Measurements from ENCODE around the gene ABI2. TPM values are rescaled to one million over a fixed set of nuclear protein-coding genes. Genes with fewer than 3 reads are reported as not detected.

Gene ABI2
- total and polyA plus RNA-seq, 4 experiments from 2014 or later: 19.7 to 39.1 (median 26.3) TPM

DNA sequence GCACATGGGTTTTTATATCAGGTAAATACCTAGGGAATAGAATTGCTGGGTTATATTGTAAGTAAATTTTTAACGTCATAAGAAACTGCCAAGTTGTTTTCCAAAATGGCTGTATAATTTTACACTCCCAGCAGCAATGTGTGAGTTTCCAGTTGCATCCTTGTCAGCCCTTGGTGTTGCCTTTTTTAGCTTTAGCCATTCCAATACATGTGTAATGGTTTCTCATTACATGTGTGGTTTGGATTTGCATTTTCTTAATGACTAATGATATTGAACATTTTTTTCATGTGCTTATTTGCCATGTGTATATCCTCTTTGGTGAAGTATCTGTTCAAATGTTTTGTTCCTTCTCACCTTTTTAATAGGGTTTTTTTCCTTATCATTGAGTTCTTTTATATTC lies 70.8 kb downstream of the ABI2 start:
- no peak overlapping the region for H3K4me3 ChIP-seq (ENCODE audit: low read length in 2 of 2)
- H3K4me1 ChIP-seq (ENCODE audit: insufficient read depth, low read length): no peaks in the 10 kb centered on the region
- intact Hi-C loops (cut with micrococcal nuclease): no loop called here
- H3K27ac Mint-ChIP-seq: no peak overlapping the region
- H3K4me3 Mint-ChIP-seq: no peak overlapping the region
- H3K36me3 ChIP-seq (ENCODE audit: insufficient read depth, low read length): peaks cover 7% of the 10 kb centered on the region
- peaks cover 0 to 3% (median 0%) of the 10 kb centered on the region in 4 donors for H3K4me1 Mint-ChIP-seq
- POLR2A ChIA-PET (ENCODE audit: partially characterized antibody): no interaction called here
- no peaks in the 10 kb centered on the region for H3K27me3 ChIP-seq (ENCODE audit: insufficient read depth, low read length)
- H3K36me3 Mint-ChIP-seq: peaks cover 37 to 50% of the 10 kb centered on the region in 2 donors
- no peak overlapping the region for H3K27ac ChIP-seq (ENCODE audit: low read depth, low read length)
- no peaks in the 10 kb centered on the region for H3K9me3 ChIP-seq (ENCODE audit: control insufficient read depth in 1 of 2, low read length in 2 of 2)
- CTCF ChIA-PET (ENCODE audit: partially characterized antibody): no interaction called here
- peaks cover 0 to 2% (median 0%) of the 10 kb centered on the region in 8 donors for H3K9me3 Mint-ChIP-seq
- no peaks in the 10 kb centered on the region for H3K27me3 Mint-ChIP-seq
- DNase-seq: no peak

- POLR2A ChIA-PET (ENCODE audit: partially characterized antibody): no interaction called here
- H3K27me3 ChIP-seq (ENCODE audit: insufficient read depth, low read length): no peaks in the 10 kb centered on the region
- no peak overlapping the region for H3K27ac ChIP-seq (ENCODE audit: low read depth, low read length)
- CTCF ChIA-PET (ENCODE audit: partially characterized antibody): no interaction called here
- H3K4me1 ChIP-seq (ENCODE audit: insufficient read depth, low read length): no peaks in the 10 kb centered on the region
- H3K36me3 Mint-ChIP-seq: peaks cover 41 to 53% of the 10 kb centered on the region in 2 donors
- H3K9me3 Mint-ChIP-seq: peaks cover 0 to 2% (median 0%) of the 10 kb centered on the region in 8 donors
- no peaks in the 10 kb centered on the region for H3K27me3 Mint-ChIP-seq
- no peak for DNase-seq
- no peaks in the 10 kb centered on the region for H3K9me3 ChIP-seq (ENCODE audit: control insufficient read depth in 1 of 2, low read length in 2 of 2)
- H3K27ac Mint-ChIP-seq: peak overlapping the region in 2 of 7 donors; percentile 42 to 80
- peaks cover 0 to 3% (median 0%) of the 10 kb centered on the region in 4 donors for H3K4me1 Mint-ChIP-seq
- intact Hi-C loops (cut with micrococcal nuclease): no loop called here
- peaks cover 4% of the 10 kb centered on the region for H3K36me3 ChIP-seq (ENCODE audit: insufficient read depth, low read length)
- no peak overlapping the region for H3K4me3 ChIP-seq (ENCODE audit: low read length in 2 of 2)
- H3K4me3 Mint-ChIP-seq: peak overlapping the region in 1 of 8 donors; percentile 63
Measured at GRCh38 chr2:203400805-203401585, 72.8 kb downstream of the ABI2 start.

DNA sequence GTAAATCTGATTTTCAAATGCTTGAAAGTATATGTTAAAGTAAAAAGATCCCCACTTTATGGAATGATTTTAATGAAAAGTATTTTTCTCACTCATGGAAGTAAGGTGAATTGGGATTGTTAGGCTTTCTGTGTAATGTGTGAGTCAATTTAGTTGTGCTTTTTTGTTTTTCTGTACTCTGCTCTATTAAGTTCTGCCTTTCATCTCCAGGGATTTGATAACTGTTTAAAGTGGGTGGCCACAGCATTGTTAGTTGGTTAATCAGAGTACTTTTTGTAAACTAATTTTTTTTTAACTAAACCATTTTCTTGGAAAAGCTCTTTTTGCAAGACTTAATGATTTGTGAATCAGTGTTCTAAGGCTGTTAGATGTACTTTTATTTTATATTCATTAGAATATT lies 76.8 kb downstream of the ABI2 start:
- H3K27me3 ChIP-seq (ENCODE audit: insufficient read depth, low read length): no peaks in the 10 kb centered on the region
- CTCF ChIA-PET (ENCODE audit: partially characterized antibody): no interaction called here
- Mint-ChIP-seq H3K36me3 (peaks cover 58 to 59% of the 10 kb centered on the region in 2 donors), H3K4me1 (no peaks in the 10 kb centered on the region), H3K27ac (peak overlapping the region in 1 of 7 donors; percentile 32), H3K4me3 (no peak overlapping the region), H3K9me3 (no peaks in the 10 kb centered on the region), H3K27me3 (no peaks in the 10 kb centered on the region)
- no peaks in the 10 kb centered on the region for H3K36me3 ChIP-seq (ENCODE audit: insufficient read depth, low read length)
- no peak overlapping the region for H3K27ac ChIP-seq (ENCODE audit: low read depth, low read length)
- POLR2A ChIA-PET (ENCODE audit: partially characterized antibody): no interaction called here
- H3K4me3 ChIP-seq (ENCODE audit: low read length in 2 of 2): no peak overlapping the region
- no peaks in the 10 kb centered on the region for H3K9me3 ChIP-seq (ENCODE audit: control insufficient read depth in 1 of 2, low read length in 2 of 2)
- no peaks in the 10 kb centered on the region for H3K4me1 ChIP-seq (ENCODE audit: insufficient read depth, low read length)
- intact Hi-C loops (cut with micrococcal nuclease): no loop called here
- no peak for DNase-seq

- Mint-ChIP-seq H3K36me3 (peaks cover 67 to 71% of the 10 kb centered on the region in 2 donors), H3K4me3 (no peak overlapping the region), H3K4me1 (no peaks in the 10 kb centered on the region), H3K27me3 (no peaks in the 10 kb centered on the region), H3K27ac (no peak overlapping the region), H3K9me3 (no peaks in the 10 kb centered on the region)
- no peak for DNase-seq
- H3K36me3 ChIP-seq (ENCODE audit: insufficient read depth, low read length): no peaks in the 10 kb centered on the region
- POLR2A ChIA-PET (ENCODE audit: partially characterized antibody): no interaction called here
- no peaks in the 10 kb centered on the region for H3K9me3 ChIP-seq (ENCODE audit: control insufficient read depth in 1 of 2, low read length in 2 of 2)
- no peak overlapping the region for H3K4me3 ChIP-seq (ENCODE audit: low read length in 2 of 2)
- no peaks in the 10 kb centered on the region for H3K4me1 ChIP-seq (ENCODE audit: insufficient read depth, low read length)
- no peaks in the 10 kb centered on the region for H3K27me3 ChIP-seq (ENCODE audit: insufficient read depth, low read length)
- intact Hi-C loops (cut with micrococcal nuclease): no loop called here
- H3K27ac ChIP-seq (ENCODE audit: low read depth, low read length): no peak overlapping the region
- CTCF ChIA-PET (ENCODE audit: partially characterized antibody): no interaction called here
Measured at GRCh38 chr2:203407496-203407895, 79.3 kb downstream of the ABI2 start.

DNA sequence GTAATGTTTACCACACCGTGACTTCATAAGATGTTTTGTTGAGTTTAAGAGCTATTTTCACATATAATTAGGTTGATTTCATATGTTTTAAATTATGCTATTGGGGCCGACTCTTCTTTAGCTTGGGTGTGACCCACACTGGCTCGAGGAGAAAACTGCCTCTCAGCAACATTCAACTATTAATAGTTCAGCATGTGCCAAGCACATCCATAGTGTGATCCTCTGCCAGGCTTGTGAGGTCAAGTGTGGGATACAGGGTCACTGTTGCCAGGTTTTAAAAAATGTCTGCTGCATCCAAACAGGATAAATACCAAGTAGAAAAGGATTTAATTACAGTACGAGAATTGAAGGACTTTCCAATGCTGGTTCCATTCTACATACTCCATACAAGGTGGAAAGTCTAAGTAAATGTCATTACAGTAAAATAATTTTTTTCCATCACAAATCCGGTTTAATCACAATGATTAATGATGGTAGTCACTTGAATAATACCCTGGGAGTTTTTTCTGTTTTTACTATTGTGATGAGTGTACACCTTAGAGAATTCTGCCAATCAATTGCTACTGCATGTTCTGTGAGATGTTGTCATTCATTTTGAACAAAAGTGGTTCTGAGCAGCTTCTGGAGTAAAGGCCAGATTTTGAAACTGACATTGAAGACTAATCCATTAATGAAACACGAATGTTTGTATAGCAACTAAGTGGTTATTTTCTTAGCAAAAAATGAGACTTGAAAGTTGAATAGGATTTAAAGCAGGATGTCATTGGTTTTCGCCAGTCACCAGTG lies 84.5 kb downstream of the ABI2 start:
- H3K4me3 Mint-ChIP-seq: no peak overlapping the region
- no peak for DNase-seq
- intact Hi-C loops (cut with micrococcal nuclease): no loop called here
- no peak overlapping the region for H3K4me3 ChIP-seq (ENCODE audit: low read length in 2 of 2)
- no peak overlapping the region for H3K27ac ChIP-seq (ENCODE audit: low read depth, low read length)
- no peak overlapping the region for H3K27ac Mint-ChIP-seq
- no peaks in the 10 kb centered on the region for H3K27me3 ChIP-seq (ENCODE audit: insufficient read depth, low read length)
- no peaks in the 10 kb centered on the region for H3K27me3 Mint-ChIP-seq
- CTCF ChIA-PET (ENCODE audit: partially characterized antibody): interaction anchor here (0.7 kb wide), 1 partner anchor 63 kb away, joined by 3 read pairs; no protein-coding TSS in a partner anchor
- H3K4me1 ChIP-seq (ENCODE audit: insufficient read depth, low read length): no peaks in the 10 kb centered on the region
- H3K36me3 Mint-ChIP-seq: peaks cover 54 to 57% of the 10 kb centered on the region in 2 donors
- H3K36me3 ChIP-seq (ENCODE audit: insufficient read depth, low read length): peaks cover 6% of the 10 kb centered on the region
- POLR2A ChIA-PET (ENCODE audit: partially characterized antibody): no interaction called here
- no peaks in the 10 kb centered on the region for H3K9me3 ChIP-seq (ENCODE audit: control insufficient read depth in 1 of 2, low read length in 2 of 2)
- no peaks in the 10 kb centered on the region for H3K4me1 Mint-ChIP-seq
- H3K9me3 Mint-ChIP-seq: peaks cover 0 to 5% (median 2%) of the 10 kb centered on the region in 8 donors

GRCh38 chr2:203413796-203414195 lies 85.6 kb downstream of the ABI2 start:
- POLR2A ChIA-PET (ENCODE audit: partially characterized antibody): no interaction called here
- peaks cover 59 to 65% of the 10 kb centered on the region in 2 donors for H3K36me3 Mint-ChIP-seq
- CTCF ChIA-PET (ENCODE audit: partially characterized antibody): interaction anchor here (0.7 kb wide), 1 partner anchor 585 kb away, joined by 3 read pairs; no protein-coding TSS in a partner anchor

GRCh38 chr2:203418271-203418670 lies 90.1 kb downstream of the ABI2 start:
- Mint-ChIP-seq H3K27ac (no peak overlapping the region), H3K27me3 (no peaks in the 10 kb centered on the region), H3K9me3 (peaks cover 0 to 15% (median 10%) of the 10 kb centered on the region in 8 donors), H3K4me1 (no peaks in the 10 kb centered on the region), H3K4me3 (no peak overlapping the region), H3K36me3 (peaks cover 48 to 54% of the 10 kb centered on the region in 2 donors)
- Histone ChIP-seq H3K4me3 (ENCODE audit: low read length in 2 of 2) (no peak overlapping the region), H3K9me3 (ENCODE audit: control insufficient read depth in 1 of 2, low read length in 2 of 2) (no peaks in the 10 kb centered on the region), H3K36me3 (ENCODE audit: insufficient read depth, low read length) (peaks cover 14% of the 10 kb centered on the region), H3K4me1 (ENCODE audit: insufficient read depth, low read length) (no peaks in the 10 kb centered on the region), H3K27me3 (ENCODE audit: insufficient read depth, low read length) (no peaks in the 10 kb centered on the region), H3K27ac (ENCODE audit: low read depth, low read length) (no peak overlapping the region)
- CTCF ChIA-PET (ENCODE audit: partially characterized antibody): interaction anchor here (1.4 kb wide), 1 partner anchor 11 kb away, joined by 3 read pairs; no protein-coding TSS in a partner anchor
- intact Hi-C loops (cut with micrococcal nuclease): no loop called here
- POLR2A ChIA-PET (ENCODE audit: partially characterized antibody): no interaction called here
- no peak for DNase-seq

More at GRCh38 chr2:203413796-203414195, 85.6 kb downstream of the ABI2 start:
- Mint-ChIP-seq H3K4me3 (no peak overlapping the region), H3K4me1 (no peaks in the 10 kb centered on the region), H3K9me3 (peaks cover 0 to 14% (median 9%) of the 10 kb centered on the region in 8 donors), H3K27ac (peak overlapping the region in 1 of 7 donors; percentile 31), H3K27me3 (no peaks in the 10 kb centered on the region)
- intact Hi-C loops (cut with micrococcal nuclease): no loop called here
- Histone ChIP-seq H3K9me3 (ENCODE audit: control insufficient read depth in 1 of 2, low read length in 2 of 2) (no peaks in the 10 kb centered on the region), H3K27me3 (ENCODE audit: insufficient read depth, low read length) (no peaks in the 10 kb centered on the region), H3K27ac (ENCODE audit: low read depth, low read length) (no peak overlapping the region), H3K4me1 (ENCODE audit: insufficient read depth, low read length) (no peaks in the 10 kb centered on the region), H3K36me3 (ENCODE audit: insufficient read depth, low read length) (peaks cover 14% of the 10 kb centered on the region), H3K4me3 (ENCODE audit: low read length in 2 of 2) (no peak overlapping the region)
- no peak for DNase-seq

All from CD4-positive, alpha-beta memory T cell (primary cell).